Medulla oblongata (tissue), 1 donor: ENCODE results near the gene PVR.
"Not testable (repeated sequence)": the region's sequence is repeated elsewhere in the genome, so short reads cannot be mapped to it uniquely, and the experiment has no call there.

Experiments
- DNase-seq: peaks from one replicate; pipeline ENCODE4 v3.0.0-alpha.2; 2015; ENCODE audit errors: extremely low spot score

PVR gene

GRCh38 chr19:44643605-44644401 is at the start of gene PVR:
Gene PVR, plus strand, starts transcription at chr19:44643910. Its CDS starts 187 bp downstream, at chr19:44644097.
- DNase-seq, result peak; percentile 66

GRCh38 chr19:44596428-44597130 is 47.1 kb upstream of the PVR start:
- no peak for DNase-seq

GRCh38 chr19:44597131-44597491 is 46.6 kb upstream of the PVR start:
- no peak for DNase-seq

- DNase-seq, result no peak
These were observed 45.4 kb upstream of the PVR start for GRCh38 chr19:44598355-44598754.

GRCh38 chr19:44598880-44599279 is 44.8 kb upstream of the PVR start:
- DNase-seq, result no peak

GRCh38 chr19:44600466-44600865 is 43.2 kb upstream of the PVR start:
- no peak for DNase-seq

GRCh38 chr19:44602081-44602480 is 41.6 kb upstream of the PVR start:
- no peak for DNase-seq

GRCh38 chr19:44603201-44603945 is 40.3 kb upstream of the PVR start:
- DNase-seq, result peak; percentile 6

GRCh38 chr19:44604241-44604640 is 39.5 kb upstream of the PVR start:
- no peak for DNase-seq

- no peak for DNase-seq
These were observed 38.2 kb upstream of the PVR start for GRCh38 chr19:44605547-44605946.

- DNase-seq, result no peak
These were observed 36.7 kb upstream of the PVR start for GRCh38 chr19:44607049-44607448.

- no peak for DNase-seq
These were observed 35.8 kb upstream of the PVR start for GRCh38 chr19:44607917-44608316.

- no peak for DNase-seq
These were observed 35.3 kb upstream of the PVR start for GRCh38 chr19:44608391-44608821.

- no peak for DNase-seq
These were observed 34.5 kb upstream of the PVR start for GRCh38 chr19:44609219-44609618.

GRCh38 chr19:44610497-44610896 is 33.2 kb upstream of the PVR start:
- not testable (repeated sequence) for DNase-seq

- DNase-seq, result no peak
These were observed 31.9 kb upstream of the PVR start for GRCh38 chr19:44611812-44612295.

- no peak for DNase-seq
These were observed 30.2 kb upstream of the PVR start, which contains the start of gene IGSF23 for GRCh38 chr19:44613295-44614178. Gene IGSF23, plus strand, starts transcription at chr19:44613563. Its CDS starts 83 bp downstream, at chr19:44613646.

- DNase-seq, result no peak
These were observed 29.4 kb upstream of the PVR start for GRCh38 chr19:44614313-44614712.

- no peak for DNase-seq
These were observed 27.9 kb upstream of the PVR start for GRCh38 chr19:44615863-44616247.

- DNase-seq, result no peak
These were observed 26.4 kb upstream of the PVR start for GRCh38 chr19:44617110-44617880.
